IMR-90 (cell line): Measurements from ENCODE around the gene RTCA. TPM values are rescaled to one million over a fixed set of nuclear protein-coding genes. Genes with fewer than 3 reads are reported as not detected.

Experiments
- ATAC-seq: fragments of 200-7000 bp; cut with Tn5 transposase; 2 replicates; pipeline ENCODE4 v1.9.1; 2020; ENCODE audit warnings: low read depth, mild to moderate bottlenecking, moderate library complexity
- BruUV-seq: library from RNA; stranded (reverse); fragments of 400-500 nt; replicated peaks from 2 replicates; lab custom pipeline; 2021; lab: Mats Ljungman, UMichigan
- CTCF ChIA-PET: fragments of 300-600 bp; formaldehyde crosslinking; extraction: SDS; loops from one replicate; lab custom pipeline; 2021; ENCODE audit warnings: antibody characterized with exemption; lab: Yijun Ruan, JAX
- POLR2A ChIA-PET: fragments of 300-600 bp; sonication (Branson Sonifier 250); formaldehyde crosslinking; loops from one replicate; lab custom pipeline; 2022; ENCODE audit warnings: antibody characterized with exemption; ENCODE audit not compliant: unreplicated experiment; lab: Charles Lee
- DNase-seq: peaks from one replicate; pipeline ENCODE4 v3.0.0; 2013
- H2AFZ ChIP-seq: replicated peaks from 2 replicates; pipeline ENCODE3; 2013; ENCODE audit warnings: low read length, mild to moderate bottlenecking; ENCODE audit not compliant: poor library complexity
- H2AK5ac ChIP-seq: 2 replicates; pipeline ENCODE4 v1.6.1; 2013; ENCODE audit warnings: low read depth, low read length, inconsistent platforms
- H2AK9ac ChIP-seq: replicated peaks from 2 replicates; pipeline ENCODE3; 2013; ENCODE audit warnings: mild to moderate bottlenecking, low read depth, low read length, moderate library complexity; ENCODE audit not compliant: poor library complexity
- H2BK120ac ChIP-seq: 2 replicates; pipeline ENCODE4 v1.6.1; 2013; ENCODE audit warnings: low read depth, low read length, inconsistent platforms
- H2BK15ac ChIP-seq: 3 replicates; pipeline ENCODE4 v1.6.1; 2013; ENCODE audit warnings: low read depth, low read length, inconsistent platforms
- H2BK20ac ChIP-seq: 2 replicates; pipeline ENCODE4 v1.6.1; 2013; ENCODE audit warnings: low read depth, mild to moderate bottlenecking, inconsistent platforms, low read length, moderate library complexity
- H2BK5ac ChIP-seq: 2 replicates; pipeline ENCODE4 v1.6.1; 2013; ENCODE audit warnings: mild to moderate bottlenecking, low read depth, low read length, inconsistent platforms; ENCODE audit not compliant: poor library complexity, severe bottlenecking
- H3K14ac ChIP-seq: replicated peaks from 2 replicates; pipeline ENCODE4 v1.6.1; 2013; ENCODE audit warnings: low read depth, low read length, inconsistent platforms
- H3K18ac ChIP-seq: 2 replicates; pipeline ENCODE4 v1.6.1; 2013; ENCODE audit warnings: low read depth, low read length, control low read depth
- H3K23ac ChIP-seq: 2 replicates; pipeline ENCODE4 v1.6.1; 2013; ENCODE audit warnings: low read depth, low read length, inconsistent platforms
- H3K27ac ChIP-seq: 2 replicates; pipeline ENCODE4 v1.5.1; 2013; ENCODE audit warnings: mild to moderate bottlenecking, control low read depth, low read length; ENCODE audit not compliant: insufficient read depth
- H3K27me3 ChIP-seq: 2 replicates; pipeline ENCODE4 v1.6.1; 2013; ENCODE audit warnings: low read length; ENCODE audit not compliant: control insufficient read depth, insufficient read depth
- H3K36me3 ChIP-seq: 2 replicates; pipeline ENCODE4 v1.6.1; 2013; ENCODE audit warnings: low read length, mixed read lengths; ENCODE audit not compliant: control insufficient read depth, insufficient read depth
- H3K4ac ChIP-seq: 2 replicates; pipeline ENCODE4 v1.6.1; 2013; ENCODE audit warnings: low read depth, low read length, inconsistent platforms
- H3K4me1 ChIP-seq: 2 replicates; pipeline ENCODE4 v1.6.1; 2013; ENCODE audit warnings: low read length, mixed read lengths; ENCODE audit not compliant: control insufficient read depth, insufficient read depth
- H3K4me2 ChIP-seq: 2 replicates; pipeline ENCODE4 v1.6.1; 2013; ENCODE audit warnings: low read depth, mild to moderate bottlenecking, control low read depth, low read length, moderate library complexity
- H3K4me3 ChIP-seq: 2 replicates; pipeline ENCODE4 v1.5.1; 2013; ENCODE audit warnings: low read depth, mild to moderate bottlenecking, control low read depth, low read length, moderate library complexity; ENCODE audit not compliant: insufficient read depth
- H3K56ac ChIP-seq: 2 replicates; pipeline ENCODE4 v1.6.1; 2013; ENCODE audit warnings: low read length, inconsistent platforms; ENCODE audit not compliant: insufficient read depth; ENCODE audit errors: extremely low read depth
- H3K79me1 ChIP-seq, 2 experiments: 2 replicates each; pipeline ENCODE4 v1.6.1; 2013; ENCODE audit warnings: low read length in 2 of 2, inconsistent platforms in 1 of 2, low read depth in 1 of 2
- H3K9ac ChIP-seq: 2 replicates; pipeline ENCODE4 v1.6.1; 2013; ENCODE audit warnings: low read depth, low read length, control low read depth
- H3K9me1 ChIP-seq: 2 replicates; pipeline ENCODE4 v1.6.1; 2013; ENCODE audit warnings: low read length, inconsistent platforms; ENCODE audit not compliant: insufficient read depth
- H3K9me3 ChIP-seq: 2 replicates; pipeline ENCODE4 v1.6.1; 2013; ENCODE audit warnings: low read length; ENCODE audit not compliant: control insufficient read depth, insufficient read depth
- H4K20me1 ChIP-seq: 2 replicates; pipeline ENCODE4 v1.6.1; 2013; ENCODE audit warnings: low read length, inconsistent platforms; ENCODE audit not compliant: insufficient read depth
- H4K5ac ChIP-seq: 2 replicates; pipeline ENCODE4 v1.6.1; 2013; ENCODE audit warnings: mild to moderate bottlenecking, low read depth, low read length, control low read depth
- H4K8ac ChIP-seq, 2 experiments: 2 replicates each; pipeline ENCODE4 v1.6.1; 2013; ENCODE audit warnings: low read depth in 2 of 2, low read length in 2 of 2, control low read depth in 1 of 2, inconsistent platforms in 1 of 2
- H4K91ac ChIP-seq: 2 replicates; pipeline ENCODE4 v1.6.1; 2013; ENCODE audit warnings: low read depth, low read length, inconsistent platforms; ENCODE audit not compliant: insufficient read depth
- BHLHE40 ChIP-seq: fragments of 150-350 bp; IDR thresholded peaks from 2 replicates; pipeline ENCODE4 v1.6.1; 2016; ENCODE audit warnings: mild to moderate bottlenecking, low read depth, low read length
- RCOR1 ChIP-seq: IDR thresholded peaks from 2 replicates; pipeline ENCODE4 v1.6.1; 2012; ENCODE audit warnings: mild to moderate bottlenecking, low read length, improper control_type of control experiment; ENCODE audit not compliant: insufficient replicate concordance
- RFX5 ChIP-seq: IDR thresholded peaks from 2 replicates; pipeline ENCODE4 v1.8.0; 2012; ENCODE audit warnings: low read depth, mild to moderate bottlenecking, low read length, moderate library complexity
- SMC3 ChIP-seq: fragments of 150-350 bp; IDR thresholded peaks from 2 replicates; pipeline ENCODE4 v1.6.1; 2016; ENCODE audit warnings: low read depth, mild to moderate bottlenecking, antibody characterized with exemption, low read length, moderate library complexity
- WGBS, 2 experiments: methylation state at CpG; one replicate each; pipeline versions ENCODE4 v1.1.5 to v1.1.7; 2013; ENCODE audit warnings: missing lambda C conversion rate in 2 of 2; ENCODE audit not compliant: insufficient read length in 1 of 2; ENCODE audit errors: extremely low coverage in 2 of 2; 5-methylcytosine and 5-hydroxymethylcytosine counted together
- dilution Hi-C: fragments of 300-500 bp; cut with HindIII; formaldehyde crosslinking; loops from one replicate; pipeline ENCODE4 v1.14.3; 2018; ENCODE audit warnings: low sequenced_read_pairs; ENCODE audit not compliant: unreplicated experiment
- in situ Hi-C: fragments of 300-500 bp; cut with MboI; formaldehyde crosslinking; loops from 3 replicates; pipeline ENCODE4 v1.14.3; 2019; ENCODE audit warnings: low sequenced_read_pairs, inconsistent platforms, mixed read lengths
- intact Hi-C: fragments of 100-400 bp; cut with micrococcal nuclease; formaldehyde crosslinking; loops from 2 replicates; pipeline ENCODE4 v1.10.0; 2022
- polyA plus RNA-seq, 3 experiments: library from polyadenylated mRNA; depleted of rRNA; stranded (reverse); fragments of >200 nt; gene quantifications; 2 replicates each; pipeline ENCODE4 v1.2.3, GENCODE V29; 2012; ENCODE audit warnings: low replicate concordance in 1 of 3
- total RNA-seq: library from RNA; depleted of rRNA; stranded (reverse); fragments of >200 nt; gene quantifications from 2 replicates; pipeline ENCODE4 v1.2.3, GENCODE V29; 2012

RTCA gene
- total and polyA plus RNA-seq, 2 of the 4 experiments (the other 2 are of a cell fraction), result 26.9 to 29.6 TPM

DNA sequence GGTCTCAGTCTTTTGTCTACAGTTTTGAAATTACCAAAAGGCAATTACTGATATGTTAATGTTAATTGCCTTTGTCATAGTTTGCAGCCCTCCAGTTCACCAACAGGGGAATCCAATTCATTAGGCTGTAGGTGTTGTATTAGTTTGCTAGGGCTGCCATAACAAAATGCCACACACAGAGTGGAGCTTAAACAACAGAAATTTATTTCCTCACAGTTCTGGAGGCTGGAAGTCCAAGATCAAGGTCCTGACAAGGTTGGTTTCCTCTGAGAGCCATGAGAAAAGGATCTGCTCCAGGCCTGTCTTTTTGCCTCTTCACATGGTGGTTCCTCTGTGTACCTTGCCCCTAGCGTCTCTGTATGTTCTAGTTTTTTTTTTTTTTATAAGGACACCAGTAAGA is 1.3 kb downstream of the RTCA start (continued):
- TF ChIP-seq RCOR1 (no peak), BHLHE40 (no peak)

DNA sequence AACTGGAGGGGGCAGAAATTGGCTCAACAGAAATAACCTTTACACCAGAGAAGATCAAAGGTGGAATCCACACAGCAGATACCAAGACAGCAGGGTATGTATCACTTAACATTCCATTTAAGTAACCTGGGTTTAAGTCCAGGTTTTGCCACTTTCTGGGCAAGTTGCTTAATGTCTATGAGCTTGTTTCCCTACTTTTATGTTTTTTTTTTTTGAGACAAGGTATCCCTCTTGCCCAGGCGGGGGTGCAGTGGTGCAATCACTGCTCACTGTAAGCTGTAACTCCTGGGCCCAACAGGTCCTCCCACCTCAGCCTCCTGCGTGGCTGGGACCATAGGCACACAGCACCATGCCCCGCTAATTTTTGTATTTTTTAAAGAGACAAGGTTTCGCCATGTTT is 2.2 kb downstream of the RTCA start:
- ChIA-PET CTCF (interaction anchor here (0.6 kb wide), 1 partner anchor 15 kb away, joined by 7 read pairs; no protein-coding TSS in a partner anchor), POLR2A (no interaction called here)
- Histone ChIP-seq H3K79me1 (peaks cover 14 to 40% of the 10 kb centered on the region in 2 experiments), H3K9ac (no peak overlapping the region), H2BK20ac (no peak overlapping the region), H3K56ac (no peak overlapping the region), H3K4me3 (no peak overlapping the region), H3K27ac (no peak overlapping the region), H2AFZ (no peak overlapping the region), H2AK9ac (no peak overlapping the region), H4K20me1 (peaks cover 3% of the 10 kb centered on the region; the same call in 1 of the 2 replicates), H3K23ac (no peak overlapping the region), H4K91ac (no peak overlapping the region), H3K9me1 (no peaks in the 10 kb centered on the region), H2BK5ac (no peak overlapping the region), H3K4me2 (no peak overlapping the region), H3K4ac (no peak overlapping the region), H3K36me3 (peaks cover 28% of the 10 kb centered on the region), H4K8ac (no peak overlapping the region), H2AK5ac (no peak overlapping the region; the same call in 1 of the 2 replicates), H3K27me3 (no peaks in the 10 kb centered on the region), H4K5ac (no peak overlapping the region), H3K14ac (no peak overlapping the region), H3K18ac (no peak overlapping the region), H3K9me3 (no peaks in the 10 kb centered on the region), H2BK120ac (no peak overlapping the region), H2BK15ac (no peak overlapping the region), H3K4me1 (peaks cover 2% of the 10 kb centered on the region; the same call in 1 of the 2 replicates)
- TF ChIP-seq SMC3, result no peak
- TF ChIP-seq RFX5, result no peak
- intact Hi-C loops (loop anchor here (5.0 kb wide), 2 partner anchors 84 to 189 kb away; partner anchors contain the start of gene CDC14A), dilution Hi-C loops (no loop called here), in situ Hi-C loops (loop anchor here (25.0 kb wide), 2 partner anchors 456 to 619 kb away; partner anchors contain the start of genes EXTL2 and SLC30A7)
- ATAC-seq (no peak), DNase-seq (no peak)
- BruUV-seq, result no TSS peak
- 100% methylated on average over 1 of the region's 4 CpGs; no CpG with 5 or more reads in 1 of the 2 experiments for WGBS, 2 experiments
